Thyroid gland (tissue), 4 donors: Measurements from ENCODE around the gene LGR6. TPM values are rescaled to one million over a fixed set of nuclear protein-coding genes. Genes with fewer than 3 reads are reported as not detected.

ENCODE experiments used
- DNase-seq, 2 donors: peaks; one replicate each; pipeline ENCODE4 v3.0.0-alpha.2; 2019
- H3K27ac ChIP-seq, 3 donors: fragments of 200-600 bp; sonication (generic); 1 replicate in 2 of 3; 2 replicates in 1 of 3; pipeline ENCODE4 v1.5.1; 2016 to 2019; ENCODE audit warnings: mild to moderate bottlenecking in 1 of 3, moderate library complexity in 1 of 3
- H3K27me3 ChIP-seq: fragments of 200-600 bp; sonication (generic); one replicate; pipeline ENCODE4 v1.5.1; 2019
- H3K36me3 ChIP-seq, 2 donors: fragments of 200-600 bp; sonication (generic); one replicate each; pipeline ENCODE4 v1.5.1; 2016 to 2019
- H3K4me1 ChIP-seq, 2 donors: fragments of 200-600 bp; sonication (generic); one replicate each; pipeline ENCODE4 v1.5.1; 2017 to 2019
- H3K4me3 ChIP-seq, 3 donors: fragments of 200-600 bp; sonication (generic); replicated peaks in 1 of 3; 1 replicate in 2 of 3; 2 replicates in 1 of 3; pipeline ENCODE4 v1.5.1; 2016; ENCODE audit warnings: mild to moderate bottlenecking in 1 of 3
- H3K9me3 ChIP-seq: fragments of 200-600 bp; sonication (generic); one replicate; pipeline ENCODE4 v1.5.1; 2017
- POLR2A ChIP-seq, 2 donors: fragments of 450-650 bp; IDR thresholded peaks; one replicate each; pipeline ENCODE4 v1.6.1; 2017; ENCODE audit warnings: antibody characterized with exemption in 2 of 2, mild to moderate bottlenecking in 2 of 2, moderate library complexity in 1 of 2
- WGBS, 2 donors: methylation state at CpG; one replicate each; pipeline ENCODE4 v1.1.5; 2017; 5-methylcytosine and 5-hydroxymethylcytosine counted together
- intact Hi-C: fragments of 100-400 bp; cut with DNase I; formaldehyde crosslinking; loops from one replicate; pipeline ENCODE4 v1.15.1; 2023
- total RNA-seq, 4 donors: library from RNA; depleted of rRNA; stranded (reverse); fragments of >200 nt; gene quantifications; one replicate each; pipeline ENCODE4 v1.2.3, GENCODE V29; 2016
- TF ChIP-seq, protein P1 (sequence below), 6 experiments: fragments of 200-600 bp in 3 of 6; fragments of 450-650 bp in 3 of 6; sonication (generic) in 3 of 6; IDR thresholded peaks; one replicate each; pipeline ENCODE4 v1.5.1; 2016 to 2019; ENCODE audit warnings: antibody characterized with exemption in 6 of 6, mild to moderate bottlenecking in 2 of 6, inconsistent platforms in 1 of 6, moderate library complexity in 1 of 6

Gene LGR6
- total RNA-seq, 4 donors from 2014 or later: 2.8 to 7.0 (median 4.5) TPM

DNA sequence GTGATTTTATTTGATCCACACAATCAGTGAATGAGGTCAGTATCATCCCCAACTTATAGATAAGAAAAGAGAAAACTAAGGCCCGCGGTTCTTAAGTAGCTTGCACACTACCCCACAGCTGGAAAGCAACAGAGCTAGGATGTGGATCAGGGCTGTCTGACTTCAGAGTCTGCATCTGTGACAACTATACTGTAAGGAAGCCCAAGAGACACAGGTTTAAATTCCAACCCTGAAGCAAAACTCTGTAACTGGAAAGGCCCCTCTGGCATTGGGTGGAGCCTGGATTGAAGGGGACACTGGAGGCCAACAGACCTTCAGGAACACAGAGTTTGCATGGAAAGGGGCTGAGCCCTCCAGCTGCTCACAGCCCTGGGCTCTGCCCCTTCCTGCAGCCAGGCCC, 40.2 kb downstream of the LGR6 start:
- WGBS, 2 donors: 86 to 90% methylated on average over 2 of the region's 2 CpGs
- Histone ChIP-seq H3K27me3 (no peaks in the 10 kb centered on the region), H3K4me1 (no peaks in the 10 kb centered on the region), H3K27ac (no peak overlapping the region), H3K9me3 (no peaks in the 10 kb centered on the region), H3K36me3 (no peaks in the 10 kb centered on the region), H3K4me3 (no peak overlapping the region)
- intact Hi-C loops: no loop called here
- DNase-seq: no peak
- TF ChIP-seq POLR2A (IDR thresholded peaks at IDR 0.05): no peak
- TF ChIP-seq, protein P1, sequence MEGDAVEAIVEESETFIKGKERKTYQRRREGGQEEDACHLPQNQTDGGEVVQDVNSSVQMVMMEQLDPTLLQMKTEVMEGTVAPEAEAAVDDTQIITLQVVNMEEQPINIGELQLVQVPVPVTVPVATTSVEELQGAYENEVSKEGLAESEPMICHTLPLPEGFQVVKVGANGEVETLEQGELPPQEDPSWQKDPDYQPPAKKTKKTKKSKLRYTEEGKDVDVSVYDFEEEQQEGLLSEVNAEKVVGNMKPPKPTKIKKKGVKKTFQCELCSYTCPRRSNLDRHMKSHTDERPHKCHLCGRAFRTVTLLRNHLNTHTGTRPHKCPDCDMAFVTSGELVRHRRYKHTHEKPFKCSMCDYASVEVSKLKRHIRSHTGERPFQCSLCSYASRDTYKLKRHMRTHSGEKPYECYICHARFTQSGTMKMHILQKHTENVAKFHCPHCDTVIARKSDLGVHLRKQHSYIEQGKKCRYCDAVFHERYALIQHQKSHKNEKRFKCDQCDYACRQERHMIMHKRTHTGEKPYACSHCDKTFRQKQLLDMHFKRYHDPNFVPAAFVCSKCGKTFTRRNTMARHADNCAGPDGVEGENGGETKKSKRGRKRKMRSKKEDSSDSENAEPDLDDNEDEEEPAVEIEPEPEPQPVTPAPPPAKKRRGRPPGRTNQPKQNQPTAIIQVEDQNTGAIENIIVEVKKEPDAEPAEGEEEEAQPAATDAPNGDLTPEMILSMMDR (IDR thresholded peaks at IDR 0.05): no peak

DNA sequence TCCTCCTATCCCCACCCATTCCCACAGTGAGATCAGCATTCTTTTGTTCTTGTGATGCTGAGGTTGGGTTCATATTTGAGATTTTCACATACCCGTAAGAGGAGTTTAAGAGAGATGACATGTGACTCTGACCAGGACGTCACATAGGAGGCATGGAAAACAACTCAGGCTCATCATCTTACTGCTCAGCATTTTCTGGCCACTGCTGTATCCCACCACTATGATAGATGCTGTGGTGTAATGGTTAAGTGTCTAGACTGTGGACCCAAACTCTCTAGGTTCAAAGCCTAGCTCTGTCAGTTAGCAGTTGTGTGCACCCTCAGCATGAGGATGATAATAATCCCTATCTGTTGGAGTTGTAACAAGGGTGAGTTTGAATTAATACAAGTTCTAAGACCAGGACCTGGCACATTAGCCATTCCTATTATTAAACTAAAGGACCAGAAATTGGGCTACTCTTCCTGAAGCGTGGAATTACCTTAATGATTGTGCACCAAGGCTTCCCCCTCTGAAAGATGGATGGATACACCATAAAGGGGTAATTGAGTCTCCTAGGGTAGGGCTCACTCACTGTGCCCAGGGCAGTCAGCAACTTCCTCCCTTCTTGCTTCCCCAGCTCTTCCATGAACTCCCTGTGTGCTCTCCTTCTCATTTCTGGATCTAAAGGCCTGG, 40.9 kb downstream of the LGR6 start:
- no peaks in the 10 kb centered on the region for H3K27me3 ChIP-seq
- H3K36me3 ChIP-seq: no peaks in the 10 kb centered on the region
- no peak overlapping the region for H3K4me3 ChIP-seq
- H3K4me1 ChIP-seq: no peaks in the 10 kb centered on the region
- 79 to 93% methylated on average over 3 of the region's 3 CpGs for WGBS, 2 donors
- TF ChIP-seq POLR2A (IDR thresholded peaks at IDR 0.05): no peak
- TF ChIP-seq, protein P1 (IDR thresholded peaks at IDR 0.05): no peak
- no peak overlapping the region for H3K27ac ChIP-seq
- DNase-seq: no peak
- intact Hi-C loops: no loop called here
- H3K9me3 ChIP-seq: no peaks in the 10 kb centered on the region

DNA sequence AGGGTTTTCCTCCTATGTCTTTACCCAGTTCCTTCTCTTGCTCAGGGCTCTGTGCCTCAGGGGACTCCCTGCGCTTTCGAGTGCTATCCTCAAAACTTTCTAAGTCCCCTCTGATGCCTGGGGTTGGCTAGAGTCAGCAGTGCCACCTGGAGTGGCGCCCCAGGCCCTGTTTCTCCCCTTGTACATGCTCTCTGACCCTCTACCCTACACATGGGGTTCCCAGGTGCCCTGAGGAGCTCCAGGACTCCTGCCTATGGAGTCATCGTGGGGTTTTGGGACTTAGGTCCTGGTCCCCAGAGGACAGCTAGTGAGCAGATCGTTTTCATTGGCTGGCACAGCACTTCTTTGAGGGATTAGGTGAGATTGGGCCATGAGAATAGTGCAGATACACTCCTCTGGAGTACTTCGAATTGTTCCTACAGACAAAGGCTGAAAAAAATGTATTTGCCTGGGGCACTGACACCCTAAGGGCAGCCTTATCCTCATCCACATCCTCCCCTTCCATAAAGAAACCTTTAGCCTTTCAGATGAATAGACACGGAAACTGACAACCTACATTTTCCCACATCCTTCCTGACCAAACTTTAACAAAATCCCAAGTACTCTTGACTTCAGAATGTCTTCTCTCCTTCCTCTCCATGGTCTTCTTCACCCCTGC, 41.5 kb downstream of the LGR6 start:
- H3K27me3 ChIP-seq: no peaks in the 10 kb centered on the region
- no peaks in the 10 kb centered on the region for H3K4me1 ChIP-seq
- H3K27ac ChIP-seq: no peak overlapping the region
- no peak for TF ChIP-seq POLR2A (IDR thresholded peaks at IDR 0.05)
- TF ChIP-seq, protein P1 (IDR thresholded peaks at IDR 0.05): no peak
- no peak for DNase-seq
- 77 to 78% methylated on average over 7 of the region's 7 CpGs for WGBS, 2 donors
- no peak overlapping the region for H3K4me3 ChIP-seq
- intact Hi-C loops: no loop called here
- H3K9me3 ChIP-seq: no peaks in the 10 kb centered on the region
- no peaks in the 10 kb centered on the region for H3K36me3 ChIP-seq

DNA sequence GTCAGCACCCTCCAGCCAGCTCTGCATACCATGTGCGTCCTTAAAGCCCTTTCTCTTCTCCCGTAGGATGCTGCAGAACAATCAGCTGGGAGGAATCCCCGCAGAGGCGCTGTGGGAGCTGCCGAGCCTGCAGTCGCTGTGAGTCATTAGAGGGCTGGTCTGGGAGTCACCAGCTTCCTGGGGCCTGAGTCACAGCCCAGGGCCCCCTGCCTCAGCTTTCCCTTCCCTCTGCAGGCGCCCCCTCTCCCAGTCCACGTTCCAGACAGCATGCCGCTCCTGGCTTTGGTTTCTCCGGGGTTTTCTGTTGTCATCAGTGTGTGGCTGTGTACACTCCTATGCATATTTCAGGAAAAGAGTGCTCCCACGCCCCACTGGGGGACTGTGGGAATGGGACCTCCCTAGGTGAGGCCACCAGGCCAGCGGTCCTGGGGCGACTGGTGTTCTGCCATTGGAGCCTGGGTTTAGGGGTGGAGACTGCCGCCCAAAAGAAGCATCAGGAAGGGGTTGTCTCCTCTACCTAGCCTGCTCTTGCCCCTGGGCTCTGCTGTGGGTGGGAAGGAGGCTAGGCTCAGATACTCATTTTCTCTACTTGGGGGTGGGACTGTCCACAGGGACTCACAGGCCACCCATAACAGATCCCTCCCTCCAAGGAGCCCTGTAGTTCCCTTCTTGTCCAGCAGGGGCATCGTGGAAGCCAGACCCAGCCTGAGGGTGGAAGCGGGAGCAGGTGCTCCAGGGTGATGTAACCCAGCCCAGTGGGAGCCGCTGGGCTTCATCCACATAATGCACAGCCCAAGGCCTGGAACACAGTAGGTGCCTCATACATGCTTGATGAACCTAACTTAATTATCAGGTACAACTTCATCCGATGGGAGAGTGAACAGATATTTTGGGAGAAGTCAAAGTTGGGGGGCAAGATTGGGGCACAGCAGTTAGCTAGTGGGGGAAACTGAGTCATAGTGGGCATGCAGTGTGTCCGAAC, 42.5 kb downstream of the LGR6 start:
- WGBS, 2 donors: 55 to 69% methylated on average over 14 to 15 of the region's 19 CpGs
- peaks cover 0 to 4% of the 10 kb centered on the region in 2 donors for H3K4me1 ChIP-seq

More for the DNA sequence above, 42.5 kb downstream of the LGR6 start:
- intact Hi-C loops: no loop called here
- no peaks in the 10 kb centered on the region for H3K27me3 ChIP-seq
- H3K36me3 ChIP-seq: no peaks in the 10 kb centered on the region
- H3K4me3 ChIP-seq: no peak overlapping the region
- TF ChIP-seq POLR2A (IDR thresholded peaks at IDR 0.05): no peak
- TF ChIP-seq, protein P1 (IDR thresholded peaks at IDR 0.05): peak in 5 of 6 experiments; percentile 64 to 92 (median 71)
- H3K9me3 ChIP-seq: no peaks in the 10 kb centered on the region
- no peak overlapping the region for H3K27ac ChIP-seq
- peak; percentile 66 to 71 for DNase-seq
